T-helper 17 cell (primary cell): ENCODE data around the gene MYH1. TPM values are rescaled to one million over a fixed set of nuclear protein-coding genes. Genes with fewer than 3 reads are reported as not detected.

Experiments used
- ATAC-seq: fragments of 150-1000 bp; cut with Tn5 transposase; 2 replicates; pipeline ENCODE4 v1.10.0; 2021; ENCODE audit warnings: mild to moderate bottlenecking, moderate library complexity
- DNase-seq, 3 donors: peaks; one replicate each; pipeline versions ENCODE4 v3.0.0 to v3.0.0-alpha.2; 2020 to 2021
- H3K9me3 ChIP-seq: one replicate; pipeline ENCODE4 v1.7.0; 2013; ENCODE audit warnings: low read length, mild to moderate bottlenecking; ENCODE audit not compliant: control insufficient read depth, poor library complexity, severe bottlenecking
- H3K27ac Mint-ChIP-seq: one replicate; pipeline ENCODE4 v1.8.0; 2022; ENCODE audit warnings: mild to moderate bottlenecking, moderate library complexity, mixed read lengths
- H3K27me3 Mint-ChIP-seq: one replicate; pipeline ENCODE4 v1.8.0; 2022; ENCODE audit warnings: mixed read lengths
- H3K36me3 Mint-ChIP-seq: one replicate; pipeline ENCODE4 v1.8.0; 2022; ENCODE audit warnings: low read depth, mixed read lengths
- H3K4me1 Mint-ChIP-seq: one replicate; pipeline ENCODE4 v1.8.0; 2022; ENCODE audit warnings: mild to moderate bottlenecking, mixed read lengths
- H3K4me3 Mint-ChIP-seq: one replicate; pipeline ENCODE4 v1.8.0; 2022; ENCODE audit warnings: mild to moderate bottlenecking, moderate library complexity, mixed read lengths
- total RNA-seq, 4 donors: library from RNA in 2 of 4; stranded (reverse) in 2 of 4; gene quantifications; one replicate each; pipeline ENCODE4 v1.2.3 and lab custom pipeline; 2022 to 2026

The MYH1 gene
- total RNA-seq, 2 donors from 2014 or later: not detected

DNA sequence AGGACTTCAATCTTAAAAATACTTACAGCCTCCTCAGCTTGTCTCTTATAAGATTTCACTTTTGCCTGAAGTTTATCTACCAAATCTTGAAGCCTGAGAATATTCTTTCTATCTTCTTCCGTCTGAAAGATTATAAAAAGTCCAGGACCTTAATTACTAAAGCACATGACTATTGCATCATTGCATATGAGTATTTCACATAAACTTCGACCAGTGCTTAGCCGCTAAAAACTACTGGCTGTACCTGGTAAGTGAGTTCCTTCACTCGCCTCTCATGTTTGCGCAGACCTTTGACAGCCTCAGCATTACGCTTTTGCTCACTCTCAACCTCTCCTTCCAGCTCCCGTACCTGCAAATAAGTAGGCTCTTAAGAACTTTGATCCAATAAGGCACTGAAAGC is 4.7 kb upstream of the MYH1 start:
- Mint-ChIP-seq H3K36me3 (peaks cover 3% of the 10 kb centered on the region), H3K27ac (no peak overlapping the region), H3K4me3 (no peak overlapping the region), H3K27me3 (peaks cover 5% of the 10 kb centered on the region), H3K4me1 (no peaks in the 10 kb centered on the region)
- no peak for ATAC-seq
- no peaks in the 10 kb centered on the region for H3K9me3 ChIP-seq
- no peak for DNase-seq

DNA sequence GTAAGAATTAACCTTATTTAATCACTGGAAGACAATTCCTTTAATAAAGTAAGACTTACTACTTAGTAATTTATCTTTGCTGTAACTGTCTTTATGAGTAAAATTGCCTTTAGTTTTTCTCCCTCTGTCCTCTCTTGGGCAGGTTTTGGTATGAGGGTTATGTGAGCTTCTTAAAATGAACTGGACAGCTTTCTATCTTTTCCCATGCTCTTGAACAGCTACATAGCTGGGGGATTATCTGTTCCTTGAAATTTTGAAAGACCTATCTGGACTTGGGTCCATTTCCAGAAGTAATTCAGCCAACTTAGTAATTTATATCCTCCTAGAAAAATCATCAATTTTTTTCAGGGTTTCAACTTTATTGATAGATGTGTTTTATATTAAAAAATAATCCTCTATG is 3.6 kb upstream of the MYH1 start:
- Mint-ChIP-seq H3K4me3 (no peak overlapping the region), H3K27ac (no peak overlapping the region), H3K36me3 (peaks cover 3% of the 10 kb centered on the region), H3K4me1 (no peaks in the 10 kb centered on the region), H3K27me3 (peaks cover 5% of the 10 kb centered on the region)
- ATAC-seq: no peak
- H3K9me3 ChIP-seq: no peaks in the 10 kb centered on the region
- DNase-seq: no peak

- DNase-seq (no peak), ATAC-seq (no peak)
- Mint-ChIP-seq H3K36me3 (no peaks in the 10 kb centered on the region), H3K27ac (no peak overlapping the region), H3K4me1 (no peaks in the 10 kb centered on the region), H3K4me3 (no peak overlapping the region), H3K27me3 (peaks cover 5% of the 10 kb centered on the region)
- no peaks in the 10 kb centered on the region for H3K9me3 ChIP-seq
Measured at GRCh38 chr17:10516638-10517037, 1.7 kb downstream of the MYH1 start.

- H3K4me1 Mint-ChIP-seq: no peaks in the 10 kb centered on the region
- no peaks in the 10 kb centered on the region for H3K9me3 ChIP-seq
- H3K4me3 Mint-ChIP-seq: no peak overlapping the region
- ATAC-seq (no peak), DNase-seq (no peak)
- no peaks in the 10 kb centered on the region for H3K36me3 Mint-ChIP-seq
- H3K27me3 Mint-ChIP-seq: peaks cover 5% of the 10 kb centered on the region
- no peak overlapping the region for H3K27ac Mint-ChIP-seq
Measured at GRCh38 chr17:10516065-10516464, 2.3 kb downstream of the MYH1 start.

DNA sequence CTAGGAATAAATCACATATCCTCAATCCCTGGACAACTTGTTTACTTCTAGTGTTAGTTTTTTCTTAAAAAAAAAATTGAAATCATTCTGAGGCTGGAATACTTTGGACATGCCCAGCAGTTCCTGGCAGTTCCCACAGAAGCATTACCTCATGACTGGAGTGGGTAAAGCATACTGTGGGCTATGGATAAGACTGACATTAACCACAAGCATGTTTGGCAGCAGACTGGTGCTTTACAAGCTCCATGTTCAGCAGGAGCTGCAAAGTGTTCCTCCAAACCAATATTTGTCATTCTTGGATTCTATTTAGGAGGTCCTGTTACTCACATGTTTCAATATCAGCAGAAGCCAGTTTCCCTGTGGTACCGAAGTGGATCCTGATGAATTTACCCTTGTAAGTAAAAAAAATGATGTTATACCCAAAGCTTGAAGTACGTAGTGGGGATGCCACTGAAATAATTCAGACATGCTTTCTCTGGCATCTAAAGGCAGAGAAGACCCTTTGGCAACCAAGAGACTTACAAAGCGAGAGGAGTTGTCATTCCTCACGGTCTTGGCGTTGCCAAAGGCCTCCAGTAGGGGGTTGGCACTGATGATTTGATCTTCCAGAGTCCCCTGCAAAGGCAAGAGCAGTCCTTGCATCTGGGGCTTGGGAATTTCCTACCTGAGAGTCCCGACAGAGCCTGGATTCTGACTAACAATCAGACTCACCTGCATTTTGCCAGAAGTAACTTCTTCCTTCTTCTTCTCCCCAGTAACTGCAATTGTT is 4.9 kb downstream of the MYH1 start:
- Mint-ChIP-seq H3K4me1 (no peaks in the 10 kb centered on the region), H3K27me3 (peaks cover 10% of the 10 kb centered on the region), H3K27ac (no peak overlapping the region), H3K4me3 (no peak overlapping the region), H3K36me3 (no peaks in the 10 kb centered on the region)
- DNase-seq (no peak), ATAC-seq (no peak)
- H3K9me3 ChIP-seq: no peaks in the 10 kb centered on the region

- Mint-ChIP-seq H3K27me3 (peaks cover 10% of the 10 kb centered on the region), H3K4me1 (no peaks in the 10 kb centered on the region), H3K4me3 (no peak overlapping the region), H3K27ac (no peak overlapping the region), H3K36me3 (no peaks in the 10 kb centered on the region)
- H3K9me3 ChIP-seq: no peaks in the 10 kb centered on the region
- no peak for ATAC-seq
- DNase-seq: no peak
Measured at GRCh38 chr17:10512856-10513255, 5.5 kb downstream of the MYH1 start.

- Mint-ChIP-seq H3K36me3 (no peaks in the 10 kb centered on the region), H3K4me1 (no peaks in the 10 kb centered on the region), H3K4me3 (no peak overlapping the region), H3K27me3 (peaks cover 7% of the 10 kb centered on the region), H3K27ac (no peak overlapping the region)
- DNase-seq (no peak), ATAC-seq (no peak)
- no peaks in the 10 kb centered on the region for H3K9me3 ChIP-seq
Measured at GRCh38 chr17:10499950-10500349, 18.4 kb downstream of the MYH1 start.

DNA sequence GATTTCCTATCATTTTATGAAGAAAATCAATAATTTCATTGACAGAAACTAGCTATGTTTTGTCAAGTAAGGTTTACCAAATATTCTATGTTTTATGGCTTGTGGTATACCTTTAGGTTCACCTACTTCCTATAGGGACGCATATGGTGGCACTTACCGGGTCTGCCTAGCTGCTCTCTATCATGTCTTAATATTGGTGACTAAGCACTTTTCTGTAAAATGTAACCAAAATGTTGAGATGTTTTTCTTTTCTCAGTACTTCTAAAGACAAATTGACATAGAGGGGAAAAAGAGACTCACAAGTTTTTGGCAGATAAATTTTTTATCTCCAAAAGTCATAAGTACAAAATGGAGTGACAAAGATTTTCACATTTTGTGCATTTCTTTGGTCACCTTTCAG is 26.3 kb downstream of the MYH1 start:
- Mint-ChIP-seq H3K27ac (no peak overlapping the region), H3K4me1 (no peaks in the 10 kb centered on the region), H3K27me3 (no peaks in the 10 kb centered on the region), H3K36me3 (peaks cover 2% of the 10 kb centered on the region), H3K4me3 (no peak overlapping the region)
- no peak for DNase-seq
- no peak for ATAC-seq
- H3K9me3 ChIP-seq: no peaks in the 10 kb centered on the region

- Mint-ChIP-seq H3K27me3 (no peaks in the 10 kb centered on the region), H3K4me1 (no peaks in the 10 kb centered on the region), H3K36me3 (no peaks in the 10 kb centered on the region), H3K27ac (no peak overlapping the region), H3K4me3 (no peak overlapping the region)
- ATAC-seq (no peak), DNase-seq (no peak)
- no peaks in the 10 kb centered on the region for H3K9me3 ChIP-seq
Measured at GRCh38 chr17:10482252-10482651, 36.1 kb downstream of the MYH1 start.

DNA sequence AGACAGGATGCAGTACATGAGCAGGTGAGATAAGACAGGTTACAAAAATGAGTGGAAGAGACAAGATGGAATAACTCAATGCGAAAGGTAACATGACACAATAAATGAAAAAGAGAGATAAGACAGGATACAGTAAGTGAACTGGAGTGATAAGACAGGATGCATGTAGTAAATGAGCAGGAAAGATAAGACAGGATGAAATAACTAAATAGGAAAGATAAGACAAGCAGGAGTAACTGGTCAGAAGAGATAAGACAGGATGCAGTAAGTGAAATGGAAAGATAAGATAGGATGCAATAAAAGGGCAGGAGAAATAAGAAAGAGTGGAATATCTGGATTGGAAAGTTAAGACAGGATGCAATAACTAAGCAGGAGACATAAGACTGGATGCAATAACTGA is 40.6 kb downstream of the MYH1 start:
- no peaks in the 10 kb centered on the region for H3K36me3 Mint-ChIP-seq
- no peak overlapping the region for H3K27ac Mint-ChIP-seq
- ATAC-seq: no peak

GRCh38 chr17:10474536-10474935 is 43.8 kb downstream of the MYH1 start:
- H3K27ac Mint-ChIP-seq: no peak overlapping the region
- no peaks in the 10 kb centered on the region for H3K9me3 ChIP-seq
- H3K4me3 Mint-ChIP-seq: no peak overlapping the region
- ATAC-seq: no peak
- no peaks in the 10 kb centered on the region for H3K27me3 Mint-ChIP-seq
- no peaks in the 10 kb centered on the region for H3K4me1 Mint-ChIP-seq
- DNase-seq: no peak
- H3K36me3 Mint-ChIP-seq: no peaks in the 10 kb centered on the region

More for the DNA sequence above, 40.6 kb downstream of the MYH1 start:
- Mint-ChIP-seq H3K27me3 (no peaks in the 10 kb centered on the region), H3K4me1 (no peaks in the 10 kb centered on the region), H3K4me3 (no peak overlapping the region)
- DNase-seq: no peak
- H3K9me3 ChIP-seq: no peaks in the 10 kb centered on the region

DNA sequence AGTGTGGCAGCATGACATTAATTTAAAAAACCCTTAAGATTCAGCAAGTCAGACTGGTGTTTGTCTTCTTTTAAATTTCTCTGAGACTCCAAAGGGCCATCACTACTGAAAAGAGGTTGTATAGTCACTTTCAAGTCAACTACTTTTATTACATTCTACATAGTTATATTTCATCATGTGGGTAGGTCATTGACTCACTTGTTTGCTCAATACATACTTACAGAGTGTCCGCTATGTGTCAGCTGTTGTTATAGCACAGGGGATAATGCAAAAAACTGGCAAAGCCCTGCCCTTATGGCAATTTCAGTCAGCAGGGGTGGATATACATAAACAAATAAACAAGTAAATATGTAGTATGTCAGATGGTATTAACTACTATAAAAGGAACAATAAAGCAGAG is 46.5 kb downstream of the MYH1 start:
- no peaks in the 10 kb centered on the region for H3K27me3 Mint-ChIP-seq
- H3K36me3 Mint-ChIP-seq: no peaks in the 10 kb centered on the region
- H3K4me1 Mint-ChIP-seq: no peaks in the 10 kb centered on the region
- H3K9me3 ChIP-seq: no peaks in the 10 kb centered on the region
- no peak for ATAC-seq
- no peak overlapping the region for H3K4me3 Mint-ChIP-seq
- no peak for DNase-seq
- no peak overlapping the region for H3K27ac Mint-ChIP-seq

GRCh38 chr17:10469459-10469858 is 48.9 kb downstream of the MYH1 start, which contains the start of gene MYH4:
TSS of gene MYH4 (minus strand) at chr17:10469559. CDS start at chr17:10466745, 2,814 bp downstream.
- no peak within 1 kb of the TSS for H3K27ac Mint-ChIP-seq
- H3K4me1 Mint-ChIP-seq: no peaks in the 10 kb centered on the region

GRCh38 chr17:10463402-10463801 is 54.9 kb downstream of the MYH1 start:
- H3K27ac Mint-ChIP-seq: no peak overlapping the region
- no peaks in the 10 kb centered on the region for H3K4me1 Mint-ChIP-seq
- H3K27me3 Mint-ChIP-seq: peaks cover 15% of the 10 kb centered on the region
- ATAC-seq (no peak), DNase-seq (no peak)
- H3K4me3 Mint-ChIP-seq: no peak overlapping the region
- no peaks in the 10 kb centered on the region for H3K9me3 ChIP-seq
- H3K36me3 Mint-ChIP-seq: no peaks in the 10 kb centered on the region

More at GRCh38 chr17:10469459-10469858, 48.9 kb downstream of the MYH1 start, which contains the start of gene MYH4:
- H3K27me3 Mint-ChIP-seq: no peaks in the 10 kb centered on the region
- H3K9me3 ChIP-seq: no peaks in the 10 kb centered on the region
- H3K4me3 Mint-ChIP-seq: no peak within 1 kb of the TSS
- no peaks in the 10 kb centered on the region for H3K36me3 Mint-ChIP-seq
- no peak for ATAC-seq
- DNase-seq: no peak
